Measurements from ENCODE around the gene TUBA3E.
"Not testable (repeated sequence)": the region's sequence is repeated elsewhere in the genome, so short reads cannot be mapped to it uniquely, and the experiment has no call there.

Gene TUBA3E

GRCh38 chr2:130193824-130194223 lies 4.4 kb downstream of the TUBA3E start:
- intact Hi-C loops (cut with DNase I) = not testable (repeated sequence)
- DNase-seq = peak in 1 of 10 donors; percentile 52

DNA sequence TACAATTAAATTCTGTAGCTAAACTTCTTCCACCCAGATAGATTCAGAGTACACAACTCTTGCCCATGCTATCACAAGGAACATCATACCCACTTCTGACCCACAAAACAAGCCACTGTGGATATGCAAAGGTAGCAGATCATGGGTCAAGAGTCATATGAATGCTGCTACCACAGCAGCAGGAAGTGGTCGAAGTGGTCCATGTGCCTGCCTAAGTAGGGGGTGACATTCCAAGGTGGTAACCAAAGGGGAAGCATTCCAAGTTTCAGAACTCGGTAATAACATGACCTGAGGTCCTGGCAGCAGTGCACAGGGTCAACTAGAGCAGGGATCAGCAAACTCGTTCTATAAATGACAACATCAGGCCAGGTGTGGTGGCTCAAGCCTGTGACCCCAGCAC lies 5.8 kb downstream of the TUBA3E start:
- intact Hi-C loops (cut with DNase I); DNase-seq: not testable (repeated sequence)

GRCh38 chr2:130191319-130191718 lies 6.9 kb downstream of the TUBA3E start:
- DNase-seq; intact Hi-C loops (cut with DNase I): not testable (repeated sequence)

DNA sequence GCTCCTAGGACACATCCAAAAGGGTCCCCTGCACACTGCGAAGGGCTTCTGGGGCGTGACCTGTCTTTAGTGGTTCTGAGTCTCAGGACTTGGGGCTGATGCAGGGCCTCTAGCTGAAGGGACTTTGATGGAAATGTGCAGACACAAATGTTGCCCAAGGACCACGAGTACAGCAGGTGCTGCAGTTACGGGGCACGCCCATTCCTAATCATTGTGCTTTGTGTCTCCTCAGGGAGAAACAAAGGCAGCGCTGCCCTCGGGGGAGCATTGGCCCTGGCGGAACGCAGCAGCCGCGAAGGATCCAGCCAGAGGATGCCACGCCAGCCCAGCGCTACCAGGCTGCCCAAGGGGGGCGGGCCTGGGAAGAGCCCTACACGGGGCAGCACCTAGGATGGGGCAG lies 8.0 kb downstream of the TUBA3E start:
- DNase-seq = no peak
- intact Hi-C loops (cut with DNase I) = no loop called here

GRCh38 chr2:130188958-130189357 lies 9.3 kb downstream of the TUBA3E start:
- intact Hi-C loops (cut with DNase I) = loop anchor here (10.0 kb wide), 1 partner anchor 1296 kb away; no protein-coding TSS in a partner anchor
- DNase-seq = not testable (repeated sequence)

DNA sequence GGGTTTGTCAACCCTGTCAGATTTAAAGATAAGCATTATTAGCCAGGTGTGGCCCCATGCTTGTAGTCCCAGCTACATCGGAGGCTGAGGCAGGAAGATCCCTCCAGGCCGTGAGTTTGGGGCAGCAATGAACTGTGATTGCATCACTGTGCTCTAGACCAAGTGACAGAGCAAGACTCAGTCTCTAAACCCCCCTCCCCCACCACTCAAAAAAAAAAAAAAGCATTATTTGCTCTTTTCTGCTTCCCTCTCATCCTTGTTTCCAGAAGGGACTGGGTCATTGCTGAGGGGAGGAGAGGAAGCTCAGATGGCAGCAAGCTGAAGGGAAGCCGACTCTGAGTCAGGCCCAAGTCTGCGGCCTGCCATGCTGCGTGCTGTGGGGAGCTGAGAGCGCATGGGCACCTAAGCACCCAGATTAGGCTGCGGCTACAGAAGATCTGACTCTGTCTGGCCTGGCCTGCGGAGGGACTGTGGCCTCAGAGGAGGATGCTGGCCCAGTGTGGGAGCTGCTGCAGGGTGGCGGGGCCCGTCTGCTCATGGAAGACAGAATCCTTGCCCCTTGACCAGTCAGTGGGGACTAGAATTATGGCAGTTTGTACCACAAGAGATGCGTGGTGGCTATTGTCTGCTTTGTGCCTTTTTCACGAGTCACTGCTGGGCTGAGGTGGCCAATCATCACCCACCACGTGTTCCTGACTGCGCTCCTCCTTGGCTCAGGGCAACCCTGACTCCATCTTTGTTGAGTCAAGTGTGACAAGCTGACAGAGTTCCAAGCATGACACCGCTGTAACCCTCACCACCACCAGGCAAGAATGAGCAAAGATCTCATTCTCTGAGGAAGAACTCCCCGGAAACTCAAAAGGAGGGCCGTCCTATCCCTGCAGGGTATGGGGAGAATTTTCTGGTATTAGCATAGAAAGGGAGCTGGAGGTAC lies 10.1 kb downstream of the TUBA3E start:
- intact Hi-C loops (cut with DNase I) = loop anchor here (10.0 kb wide), 1 partner anchor 1297 kb away; no protein-coding TSS in a partner anchor
- DNase-seq = peak in 1 of 10 donors; percentile 59

- peak in 1 of 10 donors; percentile 24 for DNase-seq
- intact Hi-C loops (cut with DNase I) = loop anchor here (10.0 kb wide), 1 partner anchor 1298 kb away; no protein-coding TSS in a partner anchor
Observed at GRCh38 chr2:130187268-130187667, 11.0 kb downstream of the TUBA3E start.

GRCh38 chr2:130186391-130186790 lies 11.8 kb downstream of the TUBA3E start:
- intact Hi-C loops (cut with DNase I) = loop anchor here (10.0 kb wide), 1 partner anchor 1298 kb away; no protein-coding TSS in a partner anchor
- DNase-seq = no peak

- DNase-seq = peak in 1 of 10 donors; percentile 59
- intact Hi-C loops (cut with DNase I) = loop anchor here (10.0 kb wide), 1 partner anchor 1299 kb away; no protein-coding TSS in a partner anchor
Observed at GRCh38 chr2:130185896-130186295, 12.3 kb downstream of the TUBA3E start.

DNA sequence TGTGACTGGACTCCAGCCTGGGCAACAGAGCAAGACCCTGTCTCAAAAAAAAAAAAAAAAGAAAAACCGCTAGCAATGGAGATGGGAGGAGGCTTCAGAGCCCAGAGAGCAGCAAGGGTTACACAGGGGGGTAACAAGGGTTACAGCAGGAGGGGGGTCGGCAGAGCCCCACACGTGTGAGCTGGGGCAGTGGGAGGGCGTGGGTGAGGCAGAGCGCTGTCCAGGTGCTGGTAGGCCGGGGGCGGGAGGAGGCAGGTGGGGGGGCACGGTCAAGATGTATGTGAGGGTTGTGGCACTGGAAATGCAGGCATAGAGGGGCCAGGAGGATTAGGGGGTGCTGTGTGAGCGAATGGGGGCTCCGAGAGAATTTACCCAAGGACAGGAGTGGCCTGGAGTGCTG lies 12.8 kb downstream of the TUBA3E start:
- intact Hi-C loops (cut with DNase I) = loop anchor here (10.0 kb wide), 1 partner anchor 1299 kb away; no protein-coding TSS in a partner anchor
- no peak for DNase-seq

- intact Hi-C loops (cut with DNase I) = loop anchor here (5.0 to 10.0 kb wide), 2 partner anchors 159 to 1301 kb away; partner anchors contain the start of gene IMP4
- peak in 9 of 10 donors; percentile 14 to 87 (median 37) for DNase-seq
Observed at GRCh38 chr2:130183512-130184373, 14.5 kb downstream of the TUBA3E start.

GRCh38 chr2:130182826-130183511 lies 15.3 kb downstream of the TUBA3E start:
- intact Hi-C loops (cut with DNase I) = loop anchor here (5.0 to 10.0 kb wide), 2 partner anchors 159 to 1302 kb away; partner anchors contain the start of gene IMP4
- DNase-seq = peak in 2 of 10 donors; percentile 69 to 78

- peak; percentile 76 to 98 (median 88) for DNase-seq
- intact Hi-C loops (cut with DNase I) = loop anchor here (5.0 to 10.0 kb wide), 2 partner anchors 160 to 1303 kb away; partner anchors contain the start of gene IMP4
Observed at GRCh38 chr2:130181880-130182682, 16.2 kb downstream of the TUBA3E start, which contains the start of gene MZT2B. TSS of gene MZT2B (plus strand) at chr2:130182262. CDS start at chr2:130182283, 21 bp downstream.

GRCh38 chr2:130181325-130181879 lies 16.8 kb downstream of the TUBA3E start, which contains the start of gene SMPD4:
TSS of gene SMPD4 (minus strand) at chr2:130181602. CDS start at chr2:130176592, 5,010 bp downstream.
- peak; percentile 94 to 99 (median 96) for DNase-seq
- intact Hi-C loops (cut with DNase I) = loop anchor here (5.0 to 10.0 kb wide), 2 partner anchors 161 to 1303 kb away; partner anchors contain the start of gene IMP4

- DNase-seq = peak in 2 of 10 donors; percentile 19 to 67
- intact Hi-C loops (cut with DNase I) = loop anchor here (5.0 to 10.0 kb wide), 2 partner anchors 162 to 1304 kb away; partner anchors contain the start of gene IMP4
Observed at GRCh38 chr2:130180404-130181324, 17.6 kb downstream of the TUBA3E start.

- intact Hi-C loops (cut with DNase I); DNase-seq: not testable (repeated sequence)
Observed at GRCh38 chr2:130174866-130175265, 23.4 kb downstream of the TUBA3E start.

DNA sequence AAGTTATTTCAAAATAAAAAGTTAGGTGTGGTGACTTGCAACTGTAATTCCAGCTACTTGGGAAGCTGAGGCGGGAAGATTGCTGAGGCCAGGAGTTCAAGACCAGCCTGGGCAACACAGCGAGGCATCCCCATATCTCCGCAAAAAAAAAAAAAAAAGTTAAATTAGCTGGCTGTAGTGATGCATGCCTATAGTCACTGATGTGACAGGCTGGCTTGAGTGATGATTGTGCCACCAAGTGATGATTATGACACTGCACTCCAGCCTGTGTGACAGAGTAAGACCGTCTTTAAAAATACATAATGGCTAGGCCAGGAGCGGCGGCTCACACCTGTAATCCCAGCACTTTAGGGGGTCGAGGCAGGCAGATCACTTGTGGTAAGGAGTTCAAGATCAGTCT lies 28.3 kb downstream of the TUBA3E start:
- peak in 1 of 10 donors; percentile 17 for DNase-seq
- intact Hi-C loops (cut with DNase I) = no loop called here

Data from posterior cingulate gyrus (tissue), 11 donors.